Astrocyte (in vitro differentiated cells and primary cell): ENCODE measurements around the gene ITLN1.

Source experiments
- CTCF ChIP-seq: IDR thresholded peaks from 2 replicates; pipeline ENCODE4 v1.5.1; 2011; ENCODE audit warnings: low read depth, mild to moderate bottlenecking, inconsistent platforms, low read length, moderate library complexity; ENCODE audit not compliant: insufficient read depth
- EZH2 ChIP-seq: IDR thresholded peaks from 2 replicates; pipeline ENCODE4 v1.6.1; 2012; ENCODE audit warnings: mild to moderate bottlenecking, low read length, inconsistent platforms; ENCODE audit not compliant: insufficient read depth

DNA sequence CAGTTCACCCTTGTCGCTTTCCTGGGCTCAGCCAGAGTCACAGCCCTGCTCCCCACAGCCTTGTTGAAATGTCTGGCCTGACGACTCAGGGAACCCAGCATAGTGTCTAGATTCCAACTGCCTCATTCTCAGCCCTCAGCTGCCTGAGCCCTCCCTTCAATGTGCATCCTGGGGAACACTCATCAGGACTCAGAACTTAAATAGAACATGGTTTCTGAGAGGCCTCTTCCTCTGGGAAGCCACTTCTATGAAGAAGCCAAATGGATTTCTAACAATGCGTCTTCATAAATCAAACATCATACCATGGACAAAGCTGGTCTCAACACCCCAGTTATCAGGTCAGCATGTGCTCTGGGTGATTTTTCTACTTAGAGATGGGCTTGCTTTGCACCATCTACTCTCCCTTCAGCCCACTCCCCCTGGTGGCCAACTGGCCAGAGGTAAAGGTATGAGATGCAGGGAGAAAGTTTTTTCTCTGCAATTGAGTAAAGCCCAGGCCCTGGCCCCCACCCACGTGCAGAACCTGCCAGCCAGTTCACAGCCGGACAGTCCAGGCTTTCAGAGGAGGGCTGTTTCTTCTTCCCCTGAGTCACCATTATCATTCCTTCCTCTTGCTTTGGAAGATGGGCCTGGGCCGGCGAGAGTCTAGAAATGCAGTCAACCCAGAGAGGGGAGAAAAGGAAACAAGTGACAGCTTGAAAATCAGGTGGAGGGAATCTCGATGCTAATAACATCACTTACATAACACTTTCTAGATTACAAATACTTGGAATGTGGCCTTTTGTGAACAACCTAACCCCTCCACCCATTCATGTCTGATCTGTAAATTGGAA is 54.4 kb downstream of the ITLN1 start:
- TF ChIP-seq CTCF, result peak; percentile 36
- no peak for TF ChIP-seq EZH2
